Spleen (tissue), 7 donors: ENCODE data around the gene LAMC1.

Experiments used
- CTCF ChIP-seq, 11 experiments: fragments of 200-600 bp in 7 of 11; fragments of 450-650 bp in 4 of 11; sonication (generic) in 4 of 11; IDR thresholded peaks in 8 of 11; conservative IDR thresholded peaks in 3 of 11; 1 replicate in 7 of 11; 2 replicates in 4 of 11; pipeline versions ENCODE4 v1.4.0 to v1.8.0; 2016 to 2021; ENCODE audit warnings: antibody characterized with exemption in 11 of 11, inconsistent platforms in 4 of 11, mild to moderate bottlenecking in 1 of 11
- POLR2A ChIP-seq, 3 donors: fragments of 450-650 bp; IDR thresholded peaks; one replicate each; pipeline ENCODE4 v1.5.1; 2017; ENCODE audit warnings: antibody characterized with exemption in 3 of 3, mild to moderate bottlenecking in 1 of 3
- POLR2AphosphoS5 ChIP-seq, 3 donors: sonication (generic); formaldehyde crosslinking; IDR thresholded peaks; one replicate each; pipeline ENCODE4 v1.5.1; 2017; ENCODE audit warnings: antibody characterized with exemption in 3 of 3
- donor health status: DM: no; HTN: no; CAD: no; lungs with moderate emphysema.
- donor health status: DM: no; HTN: no; CAD: no.
- donor health status: DM: no; HTN: no; CAD: no.

GRCh38 chr1:183034682-183035081, 11.5 kb downstream of the LAMC1 start:
- TF ChIP-seq CTCF (IDR thresholded peaks at IDR 0.05 in 8 of 11, conservative IDR thresholded peaks at IDR 0.05 in 3 of 11) (no peak), POLR2A (IDR thresholded peaks at IDR 0.05) (no peak), POLR2AphosphoS5 (IDR thresholded peaks at IDR 0.05) (no peak)
